Brain microvascular endothelial cell (primary cell): Measurements from ENCODE around the gene LAPTM4A.

Source experiments
- DNase-seq: peaks from one replicate; pipeline ENCODE4 v3.0.0-alpha.2; 2020
- H3K27ac ChIP-seq: fragments of 250-450 bp; sonication (Bioruptor Pico); 2 replicates; pipeline ENCODE4 v1.5.1; 2020; ENCODE audit warnings: mild to moderate bottlenecking, moderate library complexity
- H3K27me3 ChIP-seq: fragments of 250-450 bp; sonication (Bioruptor Pico); replicated peaks from 2 replicates; pipeline ENCODE4 v1.5.1; 2020; ENCODE audit warnings: mild to moderate bottlenecking
- H3K36me3 ChIP-seq: fragments of 250-450 bp; sonication (Bioruptor Pico); replicated peaks from 2 replicates; pipeline ENCODE4 v1.5.1; 2020; ENCODE audit warnings: mild to moderate bottlenecking
- H3K4me3 ChIP-seq: 2 replicates; pipeline ENCODE4 v1.5.1; 2011; ENCODE audit warnings: low read depth, mild to moderate bottlenecking, control low read depth, low read length, moderate library complexity
- in situ Hi-C: cut with HindIII; loops from 2 replicates; pipeline ENCODE4 v1.10.0; 2017; ENCODE audit warnings: low sequenced_read_pairs, low pct_ligation_motif_present
- TF ChIP-seq, protein P1 (sequence below): IDR thresholded peaks from 2 replicates; pipeline ENCODE4 v1.5.1; 2011; ENCODE audit warnings: low read depth, mild to moderate bottlenecking, moderate library complexity, low read length, control low read depth, inconsistent platforms; ENCODE audit errors: missing control alignments

Gene LAPTM4A

GRCh38 chr2:19993731-19994130, 57.7 kb downstream of the LAPTM4A start:
- TF ChIP-seq, protein P1, sequence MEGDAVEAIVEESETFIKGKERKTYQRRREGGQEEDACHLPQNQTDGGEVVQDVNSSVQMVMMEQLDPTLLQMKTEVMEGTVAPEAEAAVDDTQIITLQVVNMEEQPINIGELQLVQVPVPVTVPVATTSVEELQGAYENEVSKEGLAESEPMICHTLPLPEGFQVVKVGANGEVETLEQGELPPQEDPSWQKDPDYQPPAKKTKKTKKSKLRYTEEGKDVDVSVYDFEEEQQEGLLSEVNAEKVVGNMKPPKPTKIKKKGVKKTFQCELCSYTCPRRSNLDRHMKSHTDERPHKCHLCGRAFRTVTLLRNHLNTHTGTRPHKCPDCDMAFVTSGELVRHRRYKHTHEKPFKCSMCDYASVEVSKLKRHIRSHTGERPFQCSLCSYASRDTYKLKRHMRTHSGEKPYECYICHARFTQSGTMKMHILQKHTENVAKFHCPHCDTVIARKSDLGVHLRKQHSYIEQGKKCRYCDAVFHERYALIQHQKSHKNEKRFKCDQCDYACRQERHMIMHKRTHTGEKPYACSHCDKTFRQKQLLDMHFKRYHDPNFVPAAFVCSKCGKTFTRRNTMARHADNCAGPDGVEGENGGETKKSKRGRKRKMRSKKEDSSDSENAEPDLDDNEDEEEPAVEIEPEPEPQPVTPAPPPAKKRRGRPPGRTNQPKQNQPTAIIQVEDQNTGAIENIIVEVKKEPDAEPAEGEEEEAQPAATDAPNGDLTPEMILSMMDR: no peak
- in situ Hi-C loops: no loop called here
- Histone ChIP-seq H3K27ac (no peak overlapping the region), H3K36me3 (no peaks in the 10 kb centered on the region), H3K27me3 (no peaks in the 10 kb centered on the region), H3K4me3 (no peak overlapping the region)
- no peak for DNase-seq

DNA sequence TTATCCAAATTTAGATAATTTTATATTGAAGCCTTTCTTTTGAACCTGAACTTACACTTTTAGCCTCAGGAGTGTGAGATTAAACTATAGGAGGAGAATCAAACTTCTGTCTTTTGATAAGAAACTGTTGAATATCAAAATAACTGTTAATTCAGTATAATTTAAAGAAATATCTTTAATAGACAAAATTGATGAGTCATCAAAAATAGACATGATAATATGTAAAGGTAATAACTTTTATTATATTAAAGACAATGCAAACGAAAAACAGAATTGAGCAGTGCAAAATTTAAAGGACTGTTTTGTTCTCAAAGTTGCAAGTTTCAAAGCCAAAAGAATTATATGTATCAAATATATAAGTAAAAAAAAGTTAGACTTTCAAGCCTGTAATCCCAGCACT, 59.5 kb downstream of the LAPTM4A start:
- Histone ChIP-seq H3K4me3 (no peak overlapping the region), H3K36me3 (no peaks in the 10 kb centered on the region), H3K27ac (no peak overlapping the region), H3K27me3 (no peaks in the 10 kb centered on the region)
- TF ChIP-seq, protein P1: no peak
- in situ Hi-C loops: no loop called here
- DNase-seq: no peak

GRCh38 chr2:19990416-19990728, 61.1 kb downstream of the LAPTM4A start:
- H3K36me3 ChIP-seq: no peaks in the 10 kb centered on the region
- no peak overlapping the region for H3K27ac ChIP-seq
- H3K4me3 ChIP-seq: peak overlapping the region; percentile 85
- DNase-seq: no peak
- H3K27me3 ChIP-seq: no peaks in the 10 kb centered on the region
- in situ Hi-C loops: no loop called here
- TF ChIP-seq, protein P1: no peak

GRCh38 chr2:19989667-19990415, 61.6 kb downstream of the LAPTM4A start, which contains the start of gene WDR35:
Gene WDR35 (minus strand): TSS chr2:19990105. CDS start chr2:19990015, 90 bp downstream.
- TF ChIP-seq, protein P1: no peak
- Histone ChIP-seq H3K27ac (peak within 1 kb of the TSS; percentile 39), H3K36me3 (no peaks in the 10 kb centered on the region), H3K4me3 (peak within 1 kb of the TSS; percentile 85), H3K27me3 (no peaks in the 10 kb centered on the region)
- peak; percentile 81 for DNase-seq
- in situ Hi-C loops: no loop called here

- H3K27me3 ChIP-seq: no peaks in the 10 kb centered on the region
- DNase-seq: no peak
- TF ChIP-seq, protein P1: no peak
- H3K27ac ChIP-seq: peak overlapping the region; percentile 39
- H3K36me3 ChIP-seq: no peaks in the 10 kb centered on the region
- peak overlapping the region; percentile 85 for H3K4me3 ChIP-seq
- in situ Hi-C loops: no loop called here
Measured at GRCh38 chr2:19989342-19989666, 62.1 kb downstream of the LAPTM4A start.

DNA sequence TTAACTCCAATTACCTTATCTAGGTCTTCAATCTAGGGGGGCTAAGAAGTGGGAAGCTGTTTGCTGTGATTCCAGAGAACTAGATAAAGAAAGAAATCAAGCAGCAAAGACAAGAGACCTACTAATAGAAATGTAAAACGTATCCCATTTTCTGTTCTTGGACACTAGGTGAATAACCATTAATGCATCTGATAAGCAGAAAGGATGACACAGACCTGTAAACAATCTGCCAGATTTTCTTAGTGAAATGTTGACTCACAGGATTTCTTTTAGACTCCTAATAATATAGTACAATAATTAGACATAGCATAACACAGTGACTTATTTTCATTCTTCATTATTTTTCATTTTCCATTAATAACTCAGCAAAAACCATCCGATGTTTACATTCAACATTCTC, 62.8 kb downstream of the LAPTM4A start:
- in situ Hi-C loops: no loop called here
- no peaks in the 10 kb centered on the region for H3K36me3 ChIP-seq
- DNase-seq: no peak
- no peak overlapping the region for H3K27ac ChIP-seq
- H3K4me3 ChIP-seq: peak overlapping the region; percentile 85
- TF ChIP-seq, protein P1: no peak
- H3K27me3 ChIP-seq: no peaks in the 10 kb centered on the region
